HG03097 (cell line): ENCODE measurements around the gene NAPSA.

ENCODE experiments used
- ATAC-seq: cut with Tn5 transposase; IDR thresholded peaks from one replicate; pipeline ENCODE4 v1.9.1; 2021; ENCODE audit not compliant: unreplicated experiment, low FRiP score

The NAPSA gene

DNA sequence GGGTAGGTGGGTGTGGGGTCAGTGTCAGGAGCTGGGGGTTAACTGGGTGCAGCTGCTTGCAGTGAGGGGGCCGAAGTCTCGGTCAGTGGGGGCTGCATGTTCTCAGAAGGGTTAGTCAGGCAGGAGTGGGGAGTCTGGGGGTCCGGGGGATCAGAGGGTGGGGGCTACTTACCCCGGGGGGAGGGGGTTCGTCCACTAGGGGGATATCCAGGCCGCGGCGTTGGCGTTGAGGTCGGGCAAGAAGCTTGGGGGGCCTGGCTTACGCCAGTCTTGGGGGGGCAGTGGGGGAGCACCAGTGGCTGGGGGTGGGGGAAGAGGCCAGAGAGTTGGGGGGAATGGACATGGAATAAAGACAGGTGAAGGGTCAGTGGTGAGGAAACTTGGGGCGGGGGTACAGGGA is 45.4 kb downstream of the NAPSA start:
- no peak for ATAC-seq

DNA sequence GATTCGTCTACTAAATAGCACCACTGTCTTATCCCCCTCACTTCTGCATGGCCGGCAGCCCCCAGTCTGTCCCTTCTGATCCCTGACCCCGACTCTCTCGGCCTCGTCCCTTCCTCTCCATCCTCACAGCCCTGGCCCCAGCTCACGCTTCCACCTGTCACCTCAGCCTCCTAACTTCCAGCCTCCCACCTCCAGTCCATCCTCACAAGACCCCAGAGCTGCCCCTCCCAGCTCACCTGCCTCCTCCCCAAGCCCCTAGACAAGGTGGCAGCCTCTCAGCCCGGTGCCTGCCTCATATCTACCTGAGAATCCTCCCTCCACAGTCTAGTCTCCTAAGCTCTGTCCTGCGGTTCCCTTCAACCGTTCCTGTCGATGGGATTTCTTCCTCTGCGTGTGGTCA is 46.3 kb downstream of the NAPSA start:
- no peak for ATAC-seq

DNA sequence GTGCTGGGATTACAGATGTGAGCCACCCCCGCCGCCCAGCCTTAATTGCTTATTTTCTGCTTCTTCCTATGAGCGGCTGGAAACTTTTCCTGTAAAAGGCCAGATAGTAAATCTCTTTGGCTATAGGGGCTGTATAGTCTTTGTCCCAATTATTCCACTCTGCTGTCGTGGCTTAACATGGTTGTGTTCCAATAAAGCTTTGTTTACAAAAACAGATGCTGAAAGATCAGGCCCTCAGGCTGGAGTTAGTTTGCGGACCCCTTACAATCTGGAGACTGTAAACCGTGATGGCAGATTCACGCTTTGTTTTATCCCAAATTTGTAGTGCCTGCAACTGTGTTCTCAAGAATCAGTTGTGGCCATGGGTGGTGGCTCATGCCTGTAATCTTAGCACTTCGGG is 47.0 kb downstream of the NAPSA start:
- ATAC-seq: no peak

DNA sequence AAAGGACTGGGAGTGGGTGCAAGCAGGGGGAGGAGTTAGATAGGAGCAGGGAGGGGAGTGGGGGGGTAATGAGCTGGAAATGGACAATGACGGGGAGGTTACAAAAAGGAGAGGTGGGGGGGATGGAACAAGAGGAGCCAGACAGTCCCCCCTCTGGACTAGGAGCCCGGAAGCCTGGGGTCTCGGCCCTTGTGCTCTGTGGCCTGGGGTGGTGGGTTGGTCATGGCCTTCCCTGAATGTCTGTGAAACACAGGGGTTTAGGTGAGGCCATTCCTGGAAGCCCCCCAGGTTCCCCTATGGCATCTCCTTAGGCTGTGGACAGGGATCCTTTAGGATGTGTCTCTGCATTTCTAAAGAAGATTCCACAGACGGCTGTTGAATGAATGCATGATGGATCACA is 48.3 kb downstream of the NAPSA start:
- ATAC-seq: no peak

DNA sequence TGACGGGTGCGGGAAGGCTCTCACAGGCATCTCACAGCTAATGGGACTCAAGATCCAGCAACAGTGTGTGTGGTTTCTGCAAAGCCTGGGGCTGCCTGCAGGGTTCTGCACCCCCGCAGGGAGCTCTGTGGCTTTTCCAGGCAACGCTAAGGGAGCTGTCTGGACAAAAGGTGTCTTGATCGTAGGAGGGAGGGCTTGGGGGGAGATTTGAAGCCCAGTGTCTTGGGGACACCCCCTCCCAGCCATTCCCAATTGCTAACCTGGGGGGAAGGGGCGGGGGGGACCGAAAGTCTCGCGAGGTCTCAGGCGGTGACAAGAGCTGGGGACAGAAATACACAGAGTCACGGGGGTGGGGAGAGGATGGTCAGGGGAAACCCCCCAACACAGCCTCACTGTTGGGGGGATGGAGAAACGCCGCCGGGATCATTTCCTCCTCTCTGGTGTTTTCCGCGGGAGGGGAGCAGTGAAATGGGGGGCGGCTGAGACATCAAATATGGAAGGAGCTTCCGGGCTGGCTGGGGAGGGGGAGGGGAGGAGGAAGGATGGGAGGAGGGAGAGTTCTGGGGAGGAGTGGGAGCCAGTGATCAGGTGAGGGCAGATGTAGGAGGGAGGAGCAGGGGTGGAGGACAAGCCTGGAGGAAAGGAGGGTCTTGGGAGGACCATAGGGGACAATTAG is 49.5 kb downstream of the NAPSA start:
- no peak for ATAC-seq

DNA sequence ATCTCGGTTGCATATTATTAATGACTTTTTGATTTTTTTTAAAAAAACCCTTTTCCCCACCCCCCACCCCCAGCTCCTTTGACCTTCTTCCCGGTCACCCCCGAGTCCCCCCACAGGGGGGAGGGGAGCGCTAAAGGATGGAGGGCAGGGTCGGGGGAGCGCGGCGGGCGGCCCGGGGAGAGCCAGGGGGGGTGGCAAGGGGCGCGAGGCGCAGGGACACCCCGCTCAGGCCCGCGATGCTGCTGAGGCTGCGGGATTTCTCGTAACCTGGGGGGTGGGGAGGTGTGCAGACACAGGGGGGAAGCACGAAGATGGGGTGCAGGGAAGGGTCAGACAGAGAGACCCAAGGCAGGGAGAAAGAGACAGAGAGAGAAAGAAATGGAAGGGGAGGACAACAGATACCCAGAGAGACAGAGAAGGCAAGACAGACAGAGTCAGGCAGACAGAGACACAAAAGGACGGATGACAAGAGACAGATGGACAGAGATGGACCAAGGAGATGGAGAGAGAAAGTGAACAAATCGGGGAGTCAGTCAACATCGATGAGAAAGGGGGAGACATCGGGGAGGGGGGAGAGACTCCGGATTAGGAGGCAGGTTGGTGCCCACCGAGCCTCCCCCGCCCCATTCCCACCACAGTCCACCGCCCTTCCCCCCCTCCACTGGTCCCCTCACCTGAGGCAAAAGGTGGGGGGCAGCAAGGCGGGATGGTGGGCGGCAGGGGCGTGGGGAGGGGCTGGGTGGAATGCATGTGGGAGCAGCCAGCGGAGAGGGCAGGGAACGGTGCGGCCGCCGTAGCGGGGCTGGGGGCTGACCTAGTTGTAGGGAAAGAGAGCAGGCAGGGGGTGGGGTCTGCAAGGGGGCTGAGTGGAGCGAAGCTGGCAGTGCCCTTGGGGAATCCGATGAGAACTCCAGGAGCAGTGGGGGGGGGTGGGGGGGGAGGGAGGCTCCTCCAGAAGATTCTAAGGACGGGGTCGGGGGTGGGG is 50.4 kb downstream of the NAPSA start:
- no peak for ATAC-seq

DNA sequence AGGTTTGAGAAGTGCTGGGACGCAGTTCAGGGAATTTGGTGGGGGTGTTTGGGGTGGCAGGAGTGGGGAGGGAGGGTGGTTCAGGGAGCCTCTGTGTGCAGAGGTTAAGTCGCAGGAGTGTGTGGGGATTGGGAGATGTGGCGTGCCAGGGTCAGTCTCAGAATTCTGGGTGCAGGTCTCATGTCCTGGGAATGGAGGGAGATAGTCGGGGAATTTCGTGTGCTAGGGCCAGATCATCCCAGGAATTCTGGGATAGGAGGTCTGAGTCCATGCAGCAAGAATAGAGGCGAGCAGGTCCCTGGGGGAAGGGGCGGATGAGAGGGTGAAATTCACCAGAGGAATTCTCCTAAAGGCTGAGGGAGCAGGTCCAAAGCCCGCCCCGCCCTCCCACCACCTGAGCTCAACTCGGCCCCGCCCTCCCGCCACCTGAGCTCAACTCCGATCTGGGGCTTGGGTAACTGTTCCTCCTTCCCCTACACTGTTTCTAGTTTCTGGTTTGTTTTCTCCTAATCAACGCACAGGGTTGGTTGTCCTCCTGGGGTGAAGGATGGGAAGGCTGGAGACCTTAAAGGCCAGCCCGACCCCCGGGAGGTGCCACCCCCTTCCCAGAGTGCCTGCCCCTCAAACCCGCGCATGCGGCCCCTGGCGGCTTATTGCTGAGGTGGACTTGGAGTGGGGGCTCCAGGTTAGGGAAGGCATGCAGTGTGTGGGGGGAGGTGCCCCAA is 51.5 kb downstream of the NAPSA start:
- ATAC-seq: no peak

DNA sequence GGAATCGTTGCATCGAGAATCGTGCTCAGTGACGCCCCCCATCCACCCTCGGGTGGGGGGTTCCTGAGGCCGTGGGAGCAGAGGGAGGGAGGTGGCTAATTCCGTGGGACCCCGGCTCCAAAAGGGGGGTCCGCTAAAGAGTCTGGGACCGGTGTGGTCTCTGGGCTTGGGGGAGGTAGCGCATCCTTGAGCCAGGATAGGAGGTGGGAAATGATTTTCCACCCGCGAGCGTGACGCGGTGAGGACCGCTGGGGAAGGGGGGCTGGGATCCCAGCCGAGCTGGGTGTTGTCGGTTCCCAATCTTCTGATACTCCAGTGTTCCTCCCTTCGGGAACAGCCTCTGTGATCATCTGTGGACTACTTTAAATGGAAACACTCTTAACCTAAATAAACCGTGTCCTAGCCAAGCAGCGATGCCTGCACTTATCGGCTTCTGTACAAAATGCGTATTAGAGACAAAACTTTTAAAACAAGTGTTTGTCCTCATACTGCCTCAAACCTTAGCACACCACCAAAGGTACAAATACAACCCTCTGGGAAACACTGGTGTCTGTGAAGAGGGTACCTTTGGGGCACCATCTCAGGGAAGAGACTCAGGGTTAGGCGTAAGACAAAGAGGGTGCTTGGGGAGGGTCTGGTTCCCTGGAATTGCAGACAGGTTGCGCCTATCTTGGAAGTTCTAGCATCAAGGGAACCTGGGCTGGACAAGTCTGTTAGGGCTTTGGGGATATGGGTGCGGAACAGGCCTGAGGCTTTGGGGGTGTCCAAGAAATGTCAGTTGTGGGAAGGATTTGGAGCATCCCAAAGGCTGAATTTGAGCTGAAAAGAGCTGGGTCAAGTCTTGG is 52.2 kb downstream of the NAPSA start:
- ATAC-seq: no peak

DNA sequence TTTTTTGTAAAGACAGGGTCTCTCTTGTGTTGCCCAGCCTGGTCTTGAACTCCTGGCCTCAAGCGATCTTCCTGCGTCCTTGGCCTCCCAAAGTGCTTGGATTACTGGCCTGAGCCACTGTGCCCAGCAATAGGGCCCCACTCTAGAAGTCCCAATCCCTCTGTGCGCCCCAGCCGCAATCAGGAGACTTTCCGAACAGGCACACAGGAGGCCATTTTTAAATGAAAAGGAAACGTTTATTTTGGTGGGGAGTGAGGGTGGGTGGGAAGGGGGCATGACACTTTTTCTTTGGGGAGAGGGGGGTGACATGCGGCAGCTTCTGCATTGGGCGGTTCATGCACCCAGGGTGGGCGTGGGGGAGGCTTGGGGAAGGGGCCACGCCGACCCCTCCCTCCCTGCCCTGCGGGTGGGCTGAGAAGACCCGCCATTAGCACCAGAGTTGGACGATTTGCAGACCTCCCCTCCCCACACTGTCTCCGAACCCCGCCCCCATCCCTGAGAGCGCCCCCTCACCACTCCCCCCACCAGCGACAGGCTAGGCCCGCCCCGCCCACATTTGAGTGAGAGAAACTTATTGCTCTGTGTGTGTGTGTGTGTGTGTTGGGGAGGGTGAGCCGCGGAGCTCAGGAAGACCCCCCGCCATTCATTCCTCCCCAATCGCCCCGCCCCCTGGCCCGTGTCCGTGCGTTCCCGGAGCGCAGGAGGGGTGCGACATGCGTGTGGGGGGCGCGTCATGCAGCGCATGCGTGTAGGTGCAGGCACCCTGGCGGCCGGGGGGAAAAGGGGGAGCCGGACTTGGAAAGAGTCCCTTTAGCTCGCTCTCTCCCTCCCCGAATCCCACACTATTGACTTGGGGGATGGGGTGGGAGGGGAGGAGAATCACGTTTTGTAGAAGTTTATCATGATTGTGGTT is 53.5 kb downstream of the NAPSA start:
- no peak for ATAC-seq

DNA sequence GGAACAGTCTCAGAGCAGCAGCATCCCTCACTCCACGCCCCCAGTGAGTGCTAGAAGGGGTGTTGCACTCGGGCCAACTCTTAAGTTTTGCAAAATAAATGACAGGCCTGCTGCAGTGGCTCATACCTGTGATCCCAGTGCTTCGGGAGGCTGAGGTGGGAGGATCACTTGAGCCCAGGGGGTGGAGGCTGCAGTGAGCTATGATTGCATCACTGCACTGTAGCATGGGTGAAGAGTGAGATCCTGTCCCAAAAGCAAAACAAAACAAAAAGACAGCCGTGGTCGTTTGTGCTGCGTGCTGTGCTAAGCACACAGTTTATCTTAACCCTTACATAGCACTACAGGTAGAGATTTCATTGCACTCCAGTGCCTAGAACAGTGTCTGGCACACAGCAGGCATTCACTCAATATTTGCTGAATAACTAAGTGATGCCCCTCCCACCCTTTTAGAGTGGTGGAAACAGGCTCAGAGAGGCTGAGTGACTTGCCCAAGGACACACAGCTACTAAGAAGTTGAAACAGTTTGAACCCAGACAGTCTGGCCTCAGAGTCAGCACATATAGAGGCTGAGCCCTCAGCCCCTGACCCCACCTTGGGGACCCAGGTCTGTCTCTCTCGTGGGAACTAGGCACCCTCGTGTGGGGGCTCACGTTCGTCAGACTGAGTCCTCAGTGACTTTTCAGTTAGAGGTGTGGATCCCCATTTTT is 54.5 kb downstream of the NAPSA start:
- no peak for ATAC-seq

DNA sequence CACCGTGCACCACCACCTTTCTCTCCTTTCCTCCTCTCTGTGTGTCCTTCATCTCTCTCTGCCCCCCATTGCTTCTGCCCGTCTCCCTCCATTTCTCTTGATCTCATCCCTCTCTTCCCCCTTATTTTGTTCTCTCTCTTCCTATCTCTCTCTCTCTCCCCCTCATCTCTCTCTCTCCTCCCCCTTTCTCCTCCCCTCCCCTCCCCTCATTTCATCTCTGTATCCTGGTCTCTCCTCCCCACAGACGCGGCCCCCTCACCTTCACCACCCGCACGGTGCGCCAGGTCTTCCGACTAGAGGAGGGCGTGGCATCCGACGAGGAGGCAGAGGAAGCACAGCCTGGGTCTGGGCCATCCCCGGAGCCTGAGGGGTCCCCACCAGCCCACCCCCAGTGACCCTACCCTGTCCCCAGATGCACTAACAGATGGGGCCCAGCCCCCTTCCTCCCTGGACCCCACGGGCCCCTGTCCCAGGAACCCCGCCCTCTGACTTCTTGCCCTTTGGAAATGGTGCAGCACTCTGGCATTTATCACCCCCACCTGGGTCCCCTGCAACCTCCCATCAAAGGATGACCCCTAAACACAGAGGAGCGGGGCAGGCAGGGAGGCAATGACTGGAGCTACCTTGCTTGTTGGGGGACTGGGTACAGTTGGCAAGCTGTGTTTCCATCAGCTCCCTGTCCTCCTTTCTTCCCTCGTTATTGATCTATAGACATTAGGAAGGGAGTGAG is 55.9 kb downstream of the NAPSA start:
- no peak for ATAC-seq

DNA sequence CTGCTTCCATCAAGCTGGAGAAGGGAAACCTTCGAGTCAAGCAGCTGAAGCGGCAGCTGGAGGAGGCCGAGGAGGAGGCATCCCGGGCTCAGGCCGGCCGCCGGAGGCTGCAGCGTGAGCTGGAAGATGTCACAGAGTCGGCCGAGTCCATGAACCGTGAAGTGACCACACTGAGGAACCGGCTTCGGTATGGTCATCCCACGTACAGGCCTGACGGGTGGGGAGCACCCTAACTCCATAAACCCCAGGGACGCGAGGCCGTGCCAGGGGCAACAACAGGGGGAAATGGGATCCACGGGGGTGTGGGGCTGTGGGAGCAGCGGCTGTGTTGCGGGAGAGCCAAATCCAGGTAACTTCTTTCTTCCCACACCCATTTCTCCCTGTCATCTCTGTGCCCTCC is 56.4 kb downstream of the NAPSA start:
- ATAC-seq: no peak
